Stimulated activated CD4-positive, alpha-beta T cell treated with anti-CD3 and anti-CD28 coated beads, Interleukin-2, amount 100 ng/mL, for 4 hours (primary cell): ENCODE data around the gene PPP4R4.
"Not testable (repeated sequence)": the region's sequence is repeated elsewhere in the genome, so short reads cannot be mapped to it uniquely, and the experiment has no call there.

Source experiments
- DNase-seq: peaks from one replicate; pipeline ENCODE4 v3.0.0-alpha.2; 2020; ENCODE audit warnings: low read depth

Gene PPP4R4

GRCh38 chr14:94179244-94179643 is 5.1 kb downstream of the PPP4R4 start:
- DNase-seq: no peak

GRCh38 chr14:94180655-94181271 is 6.6 kb downstream of the PPP4R4 start:
- DNase-seq: no peak

- DNase-seq: no peak
Observed at GRCh38 chr14:94181835-94182234, 7.7 kb downstream of the PPP4R4 start.

GRCh38 chr14:94192536-94192935 is 18.4 kb downstream of the PPP4R4 start:
- DNase-seq: no peak

GRCh38 chr14:94193776-94194175 is 19.7 kb downstream of the PPP4R4 start:
- no peak for DNase-seq

GRCh38 chr14:94196057-94196456 is 21.9 kb downstream of the PPP4R4 start:
- no peak for DNase-seq

GRCh38 chr14:94203473-94204210 is 29.5 kb downstream of the PPP4R4 start:
- DNase-seq: no peak

- DNase-seq: no peak
Observed at GRCh38 chr14:94213021-94213420, 38.9 kb downstream of the PPP4R4 start.

- no peak for DNase-seq
Observed at GRCh38 chr14:94213741-94214140, 39.6 kb downstream of the PPP4R4 start.

- no peak for DNase-seq
Observed at GRCh38 chr14:94217116-94217515, 43.0 kb downstream of the PPP4R4 start.

- DNase-seq: not testable (repeated sequence)
Observed at GRCh38 chr14:94218198-94218886, 44.2 kb downstream of the PPP4R4 start.

GRCh38 chr14:94224040-94224439 is 49.9 kb downstream of the PPP4R4 start:
- DNase-seq: no peak

GRCh38 chr14:94225460-94226378 is 51.6 kb downstream of the PPP4R4 start:
- no peak for DNase-seq

GRCh38 chr14:94227029-94227428 is 52.9 kb downstream of the PPP4R4 start:
- DNase-seq: no peak

- DNase-seq: no peak
Observed at GRCh38 chr14:94237046-94237445, 62.9 kb downstream of the PPP4R4 start.

- no peak for DNase-seq
Observed at GRCh38 chr14:94237983-94238382, 63.9 kb downstream of the PPP4R4 start.

- no peak for DNase-seq
Observed at GRCh38 chr14:94239406-94239805, 65.3 kb downstream of the PPP4R4 start.

GRCh38 chr14:94244182-94244581 is 70.1 kb downstream of the PPP4R4 start:
- DNase-seq: no peak

GRCh38 chr14:94264195-94264594 is 90.1 kb downstream of the PPP4R4 start:
- not testable (repeated sequence) for DNase-seq

- DNase-seq: no peak
Observed at GRCh38 chr14:94267352-94267751, 93.2 kb downstream of the PPP4R4 start.

- DNase-seq: not testable (repeated sequence)
Observed at GRCh38 chr14:94268582-94268981, 94.5 kb downstream of the PPP4R4 start.

GRCh38 chr14:94269156-94269555 is 95.0 kb downstream of the PPP4R4 start:
- no peak for DNase-seq
